ENCODE data around the gene PAQR8.

PAQR8 gene

DNA sequence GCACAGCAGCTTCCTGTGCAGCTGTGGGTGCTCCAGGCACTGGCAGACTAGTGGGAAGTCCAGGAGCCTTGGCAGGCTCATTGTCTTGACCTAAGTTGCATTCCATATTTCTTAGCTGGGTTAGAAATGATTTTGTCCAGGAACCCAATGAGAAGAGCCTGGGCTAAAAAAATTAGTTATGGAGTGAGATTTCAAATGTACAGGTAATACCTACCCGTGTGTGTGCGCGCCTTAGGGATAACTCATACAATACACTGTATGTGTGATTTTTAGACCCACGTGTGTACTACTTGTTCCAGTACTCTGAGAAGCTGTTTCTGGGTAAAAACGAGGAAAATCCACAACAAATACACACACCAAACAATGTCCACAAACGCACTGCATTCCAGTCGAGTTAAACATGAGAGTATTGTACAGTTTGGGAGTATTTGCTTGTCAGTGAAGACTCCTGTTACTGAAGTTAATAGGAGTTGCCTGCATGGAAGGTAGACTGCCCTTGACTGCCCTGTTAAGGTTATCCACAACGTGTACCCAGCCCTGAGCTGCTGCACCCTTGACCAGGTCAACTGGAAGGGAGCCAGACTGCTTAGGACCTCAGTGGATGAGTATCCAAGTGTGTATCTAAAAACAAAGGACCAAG is 1.4 kb downstream of the PAQR8 start:
- CTCF ChIA-PET, result interaction anchor here (1.0 to 3.0 kb wide), 10 partner anchors 9 to 78 kb away, joined by 5 to 25 read pairs (median 8); partner anchors contain the start of gene MCM3
- DNase-seq (ENCODE audit: extremely low spot score), result no peak
- POLR2A ChIA-PET, result no interaction called here
- TF ChIP-seq, protein P1, sequence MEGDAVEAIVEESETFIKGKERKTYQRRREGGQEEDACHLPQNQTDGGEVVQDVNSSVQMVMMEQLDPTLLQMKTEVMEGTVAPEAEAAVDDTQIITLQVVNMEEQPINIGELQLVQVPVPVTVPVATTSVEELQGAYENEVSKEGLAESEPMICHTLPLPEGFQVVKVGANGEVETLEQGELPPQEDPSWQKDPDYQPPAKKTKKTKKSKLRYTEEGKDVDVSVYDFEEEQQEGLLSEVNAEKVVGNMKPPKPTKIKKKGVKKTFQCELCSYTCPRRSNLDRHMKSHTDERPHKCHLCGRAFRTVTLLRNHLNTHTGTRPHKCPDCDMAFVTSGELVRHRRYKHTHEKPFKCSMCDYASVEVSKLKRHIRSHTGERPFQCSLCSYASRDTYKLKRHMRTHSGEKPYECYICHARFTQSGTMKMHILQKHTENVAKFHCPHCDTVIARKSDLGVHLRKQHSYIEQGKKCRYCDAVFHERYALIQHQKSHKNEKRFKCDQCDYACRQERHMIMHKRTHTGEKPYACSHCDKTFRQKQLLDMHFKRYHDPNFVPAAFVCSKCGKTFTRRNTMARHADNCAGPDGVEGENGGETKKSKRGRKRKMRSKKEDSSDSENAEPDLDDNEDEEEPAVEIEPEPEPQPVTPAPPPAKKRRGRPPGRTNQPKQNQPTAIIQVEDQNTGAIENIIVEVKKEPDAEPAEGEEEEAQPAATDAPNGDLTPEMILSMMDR (IDR thresholded peaks at IDR 0.05; ENCODE audit: control extremely low read depth, extremely low read depth, low read depth, missing control alignments), result no peak

DNA sequence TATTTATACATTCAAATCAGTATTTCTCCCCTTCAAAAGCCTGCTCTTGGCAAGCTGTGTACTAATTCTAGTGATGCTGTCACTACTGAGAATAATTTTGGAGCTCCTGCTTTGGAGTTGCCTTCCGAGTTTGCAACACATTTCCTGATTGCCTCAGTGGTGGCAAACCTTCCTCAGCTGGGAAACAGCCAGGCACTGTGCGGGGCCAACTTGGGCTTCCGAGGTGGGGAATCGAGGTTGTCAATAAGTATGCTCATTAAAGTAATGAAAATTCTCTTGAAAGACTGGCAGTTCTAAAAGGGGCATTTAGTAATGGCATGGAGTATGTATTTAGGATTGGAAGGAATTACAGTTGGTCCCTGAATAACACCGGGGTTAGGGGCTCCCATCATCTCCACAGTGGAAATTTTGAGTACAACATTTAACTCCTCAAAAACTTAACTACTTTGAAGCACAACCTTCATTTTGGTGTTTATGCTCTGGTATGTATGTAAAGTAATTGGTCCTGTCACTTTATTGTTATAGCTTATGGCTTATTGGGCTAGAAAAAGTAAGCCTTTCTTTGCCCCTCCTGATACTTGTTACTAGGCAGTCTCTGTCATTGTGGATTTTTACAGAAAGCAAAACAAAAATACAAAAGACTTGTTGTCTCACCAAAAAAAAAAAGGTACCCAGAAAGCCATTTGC is 2.7 kb downstream of the PAQR8 start:
- CTCF ChIA-PET, result interaction anchor here (1.8 to 3.0 kb wide), 5 partner anchors 8 to 78 kb away, joined by 7 to 11 read pairs (median 8); no protein-coding TSS in a partner anchor

DNA sequence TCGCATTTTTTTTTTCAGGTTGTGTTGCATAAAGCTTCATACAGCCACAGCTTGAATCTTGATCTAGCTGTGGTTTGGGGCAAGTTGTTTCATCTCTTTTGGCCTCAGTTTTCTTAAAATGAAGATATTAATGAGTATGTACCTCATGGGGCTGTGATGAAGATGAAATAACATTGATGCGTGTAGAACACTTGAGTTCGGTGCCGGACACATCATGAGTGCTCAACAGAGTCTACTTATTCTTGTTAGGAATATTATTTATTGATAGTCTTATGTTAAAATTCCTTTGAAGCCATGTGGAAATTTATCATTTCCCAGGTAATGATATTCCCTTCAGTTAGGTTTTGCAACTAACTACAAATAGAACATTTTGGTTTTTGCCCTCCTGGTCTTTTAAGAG is 3.4 kb downstream of the PAQR8 start:
- ChIA-PET POLR2A (interaction anchor here (0.6 kb wide), 1 partner anchor 944 kb away, joined by 4 read pairs; no protein-coding TSS in a partner anchor), CTCF (interaction anchor here (1.5 to 2.6 kb wide), 3 partner anchors 19 to 79 kb away, joined by 3 to 7 read pairs (median 7); no protein-coding TSS in a partner anchor)
- DNase-seq (ENCODE audit: extremely low spot score), result no peak
- TF ChIP-seq, protein P1 (IDR thresholded peaks at IDR 0.05; ENCODE audit: control extremely low read depth, extremely low read depth, low read depth, missing control alignments), result no peak

More for the DNA sequence above, 2.7 kb downstream of the PAQR8 start:
- POLR2A ChIA-PET, result no interaction called here
- TF ChIP-seq, protein P1 (IDR thresholded peaks at IDR 0.05; ENCODE audit: control extremely low read depth, extremely low read depth, low read depth, missing control alignments), result no peak
- DNase-seq (ENCODE audit: extremely low spot score), result no peak

DNA sequence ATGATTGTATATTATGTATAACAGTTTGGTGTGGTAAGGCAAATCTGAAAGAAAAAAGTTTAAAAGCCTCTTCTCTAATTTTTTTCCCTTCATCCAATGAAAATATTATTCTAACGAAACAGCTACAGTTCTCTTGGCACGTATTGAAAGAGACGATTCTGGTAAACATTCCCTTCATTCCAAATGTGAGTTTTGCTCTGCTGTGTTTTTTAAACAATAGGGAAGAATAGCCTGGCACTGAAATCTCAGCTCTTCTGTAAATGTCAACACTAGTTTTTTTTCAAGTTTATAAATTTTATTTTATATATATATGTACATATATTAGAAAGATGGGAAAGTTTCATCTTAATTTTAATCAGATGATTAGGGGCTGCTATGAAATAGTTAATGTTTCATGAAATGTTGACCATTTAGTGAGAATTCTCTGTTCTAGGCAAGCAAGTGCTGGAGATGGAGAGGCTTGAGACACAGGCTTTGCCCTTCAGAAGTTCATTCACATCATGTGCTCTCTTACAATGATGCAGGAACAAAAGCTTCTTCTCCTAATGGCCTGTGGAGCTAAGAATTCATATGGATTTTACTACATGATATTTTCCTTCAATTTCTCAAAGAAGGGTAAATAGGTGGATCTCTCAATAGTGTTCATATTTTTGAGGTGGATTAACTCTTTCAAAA is 4.1 kb downstream of the PAQR8 start:
- TF ChIP-seq, protein P1 (IDR thresholded peaks at IDR 0.05; ENCODE audit: control extremely low read depth, extremely low read depth, low read depth, missing control alignments), result no peak
- ChIA-PET CTCF (interaction anchor here (0.9 to 2.6 kb wide), 5 partner anchors 11 to 292 kb away, joined by 3 to 13 read pairs (median 6); no protein-coding TSS in a partner anchor), POLR2A (no interaction called here)
- no peak for DNase-seq (ENCODE audit: extremely low spot score)

DNA sequence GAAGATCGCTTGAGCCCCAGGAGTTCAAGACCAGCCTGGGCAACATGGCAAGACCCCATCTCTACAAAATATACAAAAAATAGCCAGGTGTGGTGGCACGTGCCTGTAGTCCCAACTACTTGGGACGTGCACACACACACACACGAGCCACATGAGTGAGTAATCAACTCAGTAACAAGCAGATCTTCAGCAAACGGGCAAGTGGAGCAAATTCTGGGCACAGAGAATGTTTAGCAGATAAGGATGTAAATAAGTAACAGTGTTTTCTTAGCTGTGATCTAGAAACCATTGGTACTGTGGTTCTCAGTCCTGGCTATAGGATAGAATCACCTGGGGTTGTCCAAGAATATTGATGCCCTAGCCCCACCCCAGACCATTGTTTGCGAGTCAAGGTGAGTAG is 6.1 kb downstream of the PAQR8 start:
- DNase-seq (ENCODE audit: extremely low spot score), result no peak
- ChIA-PET POLR2A (no interaction called here), CTCF (interaction anchor here (1.1 to 2.9 kb wide), 5 partner anchors 9 to 82 kb away, joined by 3 to 13 read pairs (median 5); no protein-coding TSS in a partner anchor)
- TF ChIP-seq, protein P1 (IDR thresholded peaks at IDR 0.05; ENCODE audit: control extremely low read depth, extremely low read depth, low read depth, missing control alignments), result no peak

DNA sequence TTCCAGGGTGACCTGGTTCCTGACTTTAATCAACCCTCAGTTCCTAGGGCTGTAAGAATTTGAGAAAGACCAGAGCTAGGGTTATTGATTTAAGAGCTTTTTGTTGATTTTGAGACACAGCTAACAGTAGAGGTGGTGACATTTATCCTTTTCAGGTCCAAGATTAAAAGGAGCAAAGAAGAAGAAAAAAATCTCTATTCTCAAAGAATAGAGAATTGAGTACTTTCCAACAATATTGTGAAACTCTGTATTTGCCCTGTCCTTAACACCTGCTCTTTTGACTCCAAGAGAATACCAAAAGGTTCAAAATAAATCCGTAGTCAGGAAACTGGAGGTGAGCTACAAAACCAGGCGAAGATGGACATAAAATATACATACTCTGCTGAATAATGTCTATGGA is 7.3 kb downstream of the PAQR8 start:
- POLR2A ChIA-PET, result no interaction called here
- CTCF ChIA-PET, result interaction anchor here (0.8 to 2.9 kb wide), 2 partner anchors 16 to 20 kb away, joined by 3 to 11 read pairs; no protein-coding TSS in a partner anchor
- TF ChIP-seq, protein P1 (IDR thresholded peaks at IDR 0.05; ENCODE audit: control extremely low read depth, extremely low read depth, low read depth, missing control alignments), result no peak
- DNase-seq (ENCODE audit: extremely low spot score), result no peak
